ENCODE results near the gene TANGO2.

DNA sequence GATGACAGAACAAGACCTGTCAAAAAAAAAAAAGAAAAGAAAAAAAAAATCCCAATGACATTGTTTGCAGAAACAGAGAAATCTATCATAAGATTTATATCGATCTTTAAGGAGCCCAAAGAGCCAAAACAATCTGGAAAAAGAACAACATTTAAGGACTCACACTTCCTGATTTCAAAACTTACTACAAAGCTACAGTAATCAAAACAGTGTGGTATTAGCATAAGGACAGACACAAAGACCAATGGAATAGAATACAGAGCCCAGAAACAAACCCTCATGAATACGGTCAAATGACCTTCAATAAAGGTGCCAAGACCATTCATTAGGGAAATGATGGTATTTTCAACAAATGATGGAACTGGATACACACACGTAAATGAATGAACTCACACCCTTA is 16.4 kb upstream of the TANGO2 start:
- no peak for TF ChIP-seq CTCF (IDR thresholded peaks at IDR 0.05)
- no peak for TF ChIP-seq EZH2 (IDR thresholded peaks at IDR 0.05)
